Measurements from ENCODE around the gene PRKACB. TPM values are rescaled to one million over a fixed set of nuclear protein-coding genes. Genes with fewer than 3 reads are reported as not detected.

The PRKACB gene
- total and polyA plus RNA-seq, 4 donors = 5.9 to 18.2 (median 8.9) TPM

DNA sequence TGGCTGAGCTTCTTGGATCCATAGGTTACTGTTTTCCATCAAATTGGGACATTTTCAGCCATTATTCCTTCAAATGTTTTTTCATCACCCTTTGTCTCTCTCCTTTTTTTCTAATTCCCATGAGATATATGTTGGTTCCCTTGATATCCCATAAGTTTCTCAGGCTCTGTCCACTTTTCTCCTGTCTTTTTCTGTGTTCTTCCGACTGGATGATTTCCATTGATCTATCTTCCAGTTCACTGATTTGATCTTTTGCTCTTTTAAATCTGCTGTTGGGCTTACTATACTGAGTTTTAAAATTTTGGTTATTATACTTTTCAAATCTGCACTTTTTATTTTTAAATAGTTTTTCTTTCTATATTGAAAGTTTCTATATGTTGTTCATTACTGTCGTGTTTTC, 18.2 kb downstream of the PRKACB start:
- TF ChIP-seq HNF4G (IDR thresholded peaks at IDR 0.05) = no peak
- no peak for TF ChIP-seq HNF4A (conservative IDR thresholded peaks at IDR 0.05)
- no peak for TF ChIP-seq TAF1 (conservative IDR thresholded peaks at IDR 0.05)
- TF ChIP-seq REST (IDR thresholded peaks at IDR 0.05) = no peak
- no peak for TF ChIP-seq ATF3 (IDR thresholded peaks at IDR 0.05)
- no peak for TF ChIP-seq RAD21 (IDR thresholded peaks at IDR 0.05)
- no peak for TF ChIP-seq EGR1 (IDR thresholded peaks at IDR 0.05; ENCODE audit: low read depth in 2 of 2)
- no peak for TF ChIP-seq FOXA1 (IDR thresholded peaks at IDR 0.05)
- no peak for TF ChIP-seq RXRA (IDR thresholded peaks at IDR 0.05)
- TF ChIP-seq JUND (IDR thresholded peaks at IDR 0.05) = no peak
- TF ChIP-seq, protein P1, sequence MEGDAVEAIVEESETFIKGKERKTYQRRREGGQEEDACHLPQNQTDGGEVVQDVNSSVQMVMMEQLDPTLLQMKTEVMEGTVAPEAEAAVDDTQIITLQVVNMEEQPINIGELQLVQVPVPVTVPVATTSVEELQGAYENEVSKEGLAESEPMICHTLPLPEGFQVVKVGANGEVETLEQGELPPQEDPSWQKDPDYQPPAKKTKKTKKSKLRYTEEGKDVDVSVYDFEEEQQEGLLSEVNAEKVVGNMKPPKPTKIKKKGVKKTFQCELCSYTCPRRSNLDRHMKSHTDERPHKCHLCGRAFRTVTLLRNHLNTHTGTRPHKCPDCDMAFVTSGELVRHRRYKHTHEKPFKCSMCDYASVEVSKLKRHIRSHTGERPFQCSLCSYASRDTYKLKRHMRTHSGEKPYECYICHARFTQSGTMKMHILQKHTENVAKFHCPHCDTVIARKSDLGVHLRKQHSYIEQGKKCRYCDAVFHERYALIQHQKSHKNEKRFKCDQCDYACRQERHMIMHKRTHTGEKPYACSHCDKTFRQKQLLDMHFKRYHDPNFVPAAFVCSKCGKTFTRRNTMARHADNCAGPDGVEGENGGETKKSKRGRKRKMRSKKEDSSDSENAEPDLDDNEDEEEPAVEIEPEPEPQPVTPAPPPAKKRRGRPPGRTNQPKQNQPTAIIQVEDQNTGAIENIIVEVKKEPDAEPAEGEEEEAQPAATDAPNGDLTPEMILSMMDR (IDR thresholded peaks at IDR 0.05; ENCODE audit: low read depth, low read length, missing input control) = no peak
- TF ChIP-seq ZBTB33 (IDR thresholded peaks at IDR 0.05) = no peak
- no peak for TF ChIP-seq FOXA2 (IDR thresholded peaks at IDR 0.05)
- TF ChIP-seq GABPA (IDR thresholded peaks at IDR 0.05 in 1 of 2, conservative IDR thresholded peaks at IDR 0.05 in 1 of 2) = no peak
- no peak for TF ChIP-seq MAX (IDR thresholded peaks at IDR 0.05)
- TF ChIP-seq YY1 (IDR thresholded peaks at IDR 0.05) = no peak
- no peak for TF ChIP-seq NR2F2 (IDR thresholded peaks at IDR 0.05)
- no peak for TF ChIP-seq SP1 (IDR thresholded peaks at IDR 0.05)
- Histone ChIP-seq H3K4me1 (ENCODE audit: control insufficient read depth in 4 of 4, insufficient read depth in 4 of 4, low read length in 3 of 4) (peaks cover 0 to 3% (median 0%) of the 10 kb centered on the region in 4 donors), H3K9ac (ENCODE audit: low read depth in 1 of 2, low read length in 2 of 2) (no peak overlapping the region), H3K9me3 (ENCODE audit: control insufficient read depth in 4 of 4, low read length in 3 of 4) (no peaks in the 10 kb centered on the region), H3K27me3 (ENCODE audit: control insufficient read depth in 4 of 4, insufficient read depth in 4 of 4, low read length in 3 of 4) (no peaks in the 10 kb centered on the region), H3K27ac (ENCODE audit: low read depth in 1 of 2, low read length in 2 of 2) (no peak overlapping the region), H3K4me3 (ENCODE audit: low read depth in 1 of 3, low read length in 3 of 3) (no peak overlapping the region), H3K36me3 (ENCODE audit: control insufficient read depth in 4 of 4, insufficient read depth in 3 of 4, low read depth in 1 of 4, low read length in 3 of 4) (no peaks in the 10 kb centered on the region)
- WGBS = 98% methylated on average over 2 of the region's 2 CpGs
- DNase-seq (ENCODE audit: low spot score) = no peak
